Hepatic stellate cell (primary cell): ENCODE results near the gene PPP1R37.

Source experiments
- DNase-seq: peaks from one replicate; pipeline ENCODE4 v3.0.0; 2011; ENCODE audit warnings: low spot score

PPP1R37 gene

GRCh38 chr19:45092747-45093678 is at the start of gene PPP1R37:
Gene PPP1R37 (plus strand): TSS chr19:45093179. CDS start chr19:45093326, 147 bp downstream.
- DNase-seq = peak; percentile 99

GRCh38 chr19:45045671-45046353 is 47.2 kb upstream of the PPP1R37 start:
- DNase-seq = no peak

GRCh38 chr19:45046355-45046754 is 46.6 kb upstream of the PPP1R37 start:
- DNase-seq = no peak

GRCh38 chr19:45047188-45047797 is 45.7 kb upstream of the PPP1R37 start:
- no peak for DNase-seq

- DNase-seq = no peak
Observed at GRCh38 chr19:45049073-45049736, 43.8 kb upstream of the PPP1R37 start.

GRCh38 chr19:45050036-45050435 is 42.9 kb upstream of the PPP1R37 start:
- DNase-seq = no peak

GRCh38 chr19:45051929-45052579 is 40.9 kb upstream of the PPP1R37 start:
- no peak for DNase-seq

- no peak for DNase-seq
Observed at GRCh38 chr19:45056831-45057230, 36.1 kb upstream of the PPP1R37 start.

- no peak for DNase-seq
Observed at GRCh38 chr19:45057444-45057843, 35.5 kb upstream of the PPP1R37 start.

GRCh38 chr19:45058622-45059159 is 34.3 kb upstream of the PPP1R37 start:
- DNase-seq = no peak

GRCh38 chr19:45059258-45059965 is 33.6 kb upstream of the PPP1R37 start:
- DNase-seq = peak; percentile 90

GRCh38 chr19:45061965-45062364 is 31.0 kb upstream of the PPP1R37 start:
- DNase-seq = no peak

GRCh38 chr19:45063851-45064801 is 28.9 kb upstream of the PPP1R37 start:
- DNase-seq = no peak

- DNase-seq = no peak
Observed at GRCh38 chr19:45066921-45067661, 25.9 kb upstream of the PPP1R37 start.

- no peak for DNase-seq
Observed at GRCh38 chr19:45068041-45068440, 24.9 kb upstream of the PPP1R37 start.

- DNase-seq = no peak
Observed at GRCh38 chr19:45069056-45069455, 23.9 kb upstream of the PPP1R37 start.

- DNase-seq = no peak
Observed at GRCh38 chr19:45070214-45070613, 22.8 kb upstream of the PPP1R37 start.

GRCh38 chr19:45070861-45071544 is 22.0 kb upstream of the PPP1R37 start:
- no peak for DNase-seq
